Gastrocnemius medialis (tissue), 4 donors: ENCODE data around the gene FUT1. TPM values are rescaled to one million over a fixed set of nuclear protein-coding genes. Genes with fewer than 3 reads are reported as not detected.

Experiments
- ATAC-seq, 2 donors: fragments of 150-250 bp; one replicate each; pipeline ENCODE4 v1.9.1; 2016
- DNase-seq, 2 donors: peaks; one replicate each; pipeline ENCODE4 v3.0.0-alpha.2; 2019
- H3K27ac ChIP-seq, 4 donors: fragments of 200-600 bp; sonication (generic); 1 replicate in 1 of 4; 2 replicates in 3 of 4; pipeline ENCODE4 v1.5.1; 2016 to 2018; ENCODE audit warnings: mild to moderate bottlenecking in 2 of 4, moderate library complexity in 1 of 4
- H3K27me3 ChIP-seq, 3 donors: fragments of 200-600 bp; sonication (generic) in 2 of 3; 1 replicate in 1 of 3; 2 replicates in 2 of 3; pipeline versions ENCODE4 v1.5.1 to v1.6.0; 2016 to 2019; ENCODE audit warnings: mild to moderate bottlenecking in 1 of 3, moderate library complexity in 1 of 3
- H3K36me3 ChIP-seq, 2 donors: fragments of 200-600 bp; sonication (generic) in 1 of 2; one replicate each; pipeline ENCODE4 v1.5.1; 2017 to 2018
- H3K4me1 ChIP-seq, 2 donors: fragments of 200-600 bp; sonication (generic) in 1 of 2; one replicate each; pipeline ENCODE4 v1.5.1; 2016 to 2017; ENCODE audit warnings: mild to moderate bottlenecking in 2 of 2
- H3K4me3 ChIP-seq, 4 donors: fragments of 200-600 bp; sonication (generic) in 3 of 4; 1 replicate in 1 of 4; 2 replicates in 3 of 4; pipeline ENCODE4 v1.5.1; 2016 to 2019; ENCODE audit warnings: mild to moderate bottlenecking in 2 of 4
- H3K9me3 ChIP-seq, 3 donors: fragments of 200-600 bp; sonication (generic) in 2 of 3; 1 replicate in 1 of 3; 2 replicates in 2 of 3; pipeline ENCODE4 v1.5.1; 2016 to 2019
- CTCF ChIP-seq, 5 experiments: fragments of 450-650 bp in 3 of 5; fragments of 200-600 bp in 2 of 5; sonication (generic) in 2 of 5; IDR thresholded peaks in 4 of 5; conservative IDR thresholded peaks in 1 of 5; 1 replicate in 4 of 5; 2 replicates in 1 of 5; pipeline ENCODE4 v1.5.1; 2016 to 2019; ENCODE audit warnings: antibody characterized with exemption in 5 of 5, mild to moderate bottlenecking in 3 of 5, moderate library complexity in 3 of 5
- POLR2A ChIP-seq, 2 donors: fragments of 450-650 bp; IDR thresholded peaks; one replicate each; pipeline ENCODE4 v1.6.1; 2017; ENCODE audit warnings: antibody characterized with exemption in 2 of 2, mild to moderate bottlenecking in 2 of 2, moderate library complexity in 2 of 2
- in situ Hi-C, 4 donors: fragments of 200-750 bp; cut with MboI; loops; one replicate each; pipeline versions ENCODE4 v1.15.0 to v1.8.0; 2017; ENCODE audit warnings: low sequenced_read_pairs in 4 of 4
- intact Hi-C: fragments of 100-400 bp; cut with DNase I; formaldehyde crosslinking; loops from one replicate; pipeline ENCODE4 v1.15.1; 2023; ENCODE audit warnings: low total_unique reads
- total RNA-seq, 4 donors: library from RNA; depleted of rRNA; stranded (reverse); fragments of >200 nt; gene quantifications; one replicate each; pipeline versions ENCODE4 v1.1.0 to v1.2.3, GENCODE V29; 2016

The FUT1 gene
- total RNA-seq, 4 donors from 2014 or later, result 0.61 to 1.3 (median 0.98) TPM

GRCh38 chr19:48746110-48746509 lies 6.3 kb downstream of the FUT1 start:
- H3K9me3 ChIP-seq, result no peaks in the 10 kb centered on the region
- H3K27me3 ChIP-seq, result no peaks in the 10 kb centered on the region
- no peaks in the 10 kb centered on the region for H3K36me3 ChIP-seq
- H3K27ac ChIP-seq, result peak overlapping the region; percentile 73 to 82 (median 80)
- intact Hi-C loops, result no loop called here
- in situ Hi-C loops, result loop anchor here in 2 of 4 donors (10.0 to 25.0 kb wide), 2 partner anchors 101 to 109 kb away; partner anchors contain the start of genes CA11 (in 2 of the 2) and DBP (in 1 of the 2)
- ATAC-seq (no peak), DNase-seq (no peak)
- peaks cover 4 to 5% of the 10 kb centered on the region in 2 donors for H3K4me1 ChIP-seq
- no peak for TF ChIP-seq POLR2A (IDR thresholded peaks at IDR 0.05)
- no peak for TF ChIP-seq CTCF (IDR thresholded peaks at IDR 0.05 in 4 of 5, conservative IDR thresholded peaks at IDR 0.05 in 1 of 5)
- no peak overlapping the region for H3K4me3 ChIP-seq

- no peak for TF ChIP-seq CTCF (IDR thresholded peaks at IDR 0.05 in 4 of 5, conservative IDR thresholded peaks at IDR 0.05 in 1 of 5)
- no peak for TF ChIP-seq POLR2A (IDR thresholded peaks at IDR 0.05)
- peak overlapping the region in 3 of 4 donors; percentile 24 to 79 (median 34) for H3K27ac ChIP-seq
- ATAC-seq, result peak; percentile 73
- intact Hi-C loops, result no loop called here
- DNase-seq, result peak; percentile 56 to 65
- no peaks in the 10 kb centered on the region for H3K9me3 ChIP-seq
- no peaks in the 10 kb centered on the region for H3K27me3 ChIP-seq
- H3K36me3 ChIP-seq, result no peaks in the 10 kb centered on the region
- no peak overlapping the region for H3K4me3 ChIP-seq
- peaks cover 4 to 7% of the 10 kb centered on the region in 2 donors for H3K4me1 ChIP-seq
- in situ Hi-C loops, result loop anchor here in 2 of 4 donors (10.0 to 25.0 kb wide), 2 partner anchors 101 to 108 kb away; partner anchors contain the start of genes CA11 (in 2 of the 2) and DBP (in 1 of the 2)
Observed at GRCh38 chr19:48745208-48745995, 7.0 kb downstream of the FUT1 start.

GRCh38 chr19:48742096-48742495 lies 10.3 kb downstream of the FUT1 start:
- intact Hi-C loops, result loop anchor here (5.0 kb wide), 1 partner anchor 95 kb away; the partner anchor contains the start of gene HSD17B14
- no peak for DNase-seq
- in situ Hi-C loops, result loop anchor here in 2 of 4 donors (10.0 to 25.0 kb wide), 2 partner anchors 97 to 105 kb away; partner anchors contain the start of genes CA11 (in 2 of the 2) and DBP (in 1 of the 2)
- Histone ChIP-seq H3K4me3 (no peak overlapping the region), H3K27ac (peak overlapping the region; percentile 79 to 88 (median 86)), H3K36me3 (no peaks in the 10 kb centered on the region), H3K4me1 (peaks cover 3 to 16% of the 10 kb centered on the region in 2 donors), H3K9me3 (no peaks in the 10 kb centered on the region), H3K27me3 (no peaks in the 10 kb centered on the region)
- no peak for TF ChIP-seq POLR2A (IDR thresholded peaks at IDR 0.05)
- ATAC-seq, result no peak

GRCh38 chr19:48741129-48741999 lies 11.1 kb downstream of the FUT1 start:
- H3K36me3 ChIP-seq, result no peaks in the 10 kb centered on the region
- peaks cover 3 to 16% of the 10 kb centered on the region in 2 donors for H3K4me1 ChIP-seq
- ATAC-seq (no peak), DNase-seq (peak in 1 of 2 donors; percentile 40)
- no peaks in the 10 kb centered on the region for H3K27me3 ChIP-seq
- no peaks in the 10 kb centered on the region for H3K9me3 ChIP-seq
- TF ChIP-seq POLR2A (IDR thresholded peaks at IDR 0.05) (peak in 1 of 2 donors; percentile 41), CTCF (IDR thresholded peaks at IDR 0.05 in 4 of 5, conservative IDR thresholded peaks at IDR 0.05 in 1 of 5) (no peak)
- H3K4me3 ChIP-seq, result peak overlapping the region; percentile 7 to 75 (median 54)
- in situ Hi-C loops (loop anchor here in 2 of 4 donors (10.0 to 25.0 kb wide), 2 partner anchors 97 to 104 kb away; partner anchors contain the start of genes CA11 (in 2 of the 2) and DBP (in 1 of the 2)), intact Hi-C loops (loop anchor here (5.0 kb wide), 1 partner anchor 96 kb away; the partner anchor contains the start of gene HSD17B14)
- H3K27ac ChIP-seq, result peak overlapping the region; percentile 79 to 88 (median 86)
